SIG-M5 (cell line): ENCODE data around the gene NFAT5.

ENCODE experiments used
- DNase-seq: peaks from one replicate; lab custom pipeline; 2025; lab: John Stamatoyannopoulos, UW

The NFAT5 gene

GRCh38 chr16:69741951-69742904, 176.5 kb downstream of the NFAT5 start:
- DNase-seq: no peak

GRCh38 chr16:69744363-69745231, 178.8 kb downstream of the NFAT5 start:
- no peak for DNase-seq

- no peak for DNase-seq
These were observed 179.5 kb downstream of the NFAT5 start for GRCh38 chr16:69745232-69745612.

GRCh38 chr16:69745959-69746358, 180.2 kb downstream of the NFAT5 start:
- DNase-seq: no peak

GRCh38 chr16:69747115-69747514, 181.3 kb downstream of the NFAT5 start:
- no peak for DNase-seq

GRCh38 chr16:69748694-69749345, 183.1 kb downstream of the NFAT5 start:
- no peak for DNase-seq

- no peak for DNase-seq
These were observed 188.3 kb downstream of the NFAT5 start for GRCh38 chr16:69754143-69754468.
